Mammary epithelial cell (primary cell): Measurements from ENCODE around the gene CKAP2L.
A peak's percentile ranks its signal among the peaks of the same experiment; 100 is the strongest.

Experiments
- EZH2 ChIP-seq: IDR thresholded peaks from 2 replicates; pipeline ENCODE4 v1.6.1; 2012; ENCODE audit warnings: low read length, inconsistent platforms, borderline replicate concordance
- TF ChIP-seq, protein P1 (sequence below), 2 donors: IDR thresholded peaks in 1 of 2; conservative IDR thresholded peaks in 1 of 2; 2 replicates each; pipeline ENCODE4 v1.5.1; 2011 to 2012; ENCODE audit warnings: inconsistent platforms in 2 of 2, low read length in 2 of 2, mild to moderate bottlenecking in 2 of 2, control low read depth in 1 of 2, low read depth in 1 of 2; ENCODE audit not compliant: insufficient read depth in 1 of 2; ENCODE audit errors: extremely low read depth in 1 of 2

DNA sequence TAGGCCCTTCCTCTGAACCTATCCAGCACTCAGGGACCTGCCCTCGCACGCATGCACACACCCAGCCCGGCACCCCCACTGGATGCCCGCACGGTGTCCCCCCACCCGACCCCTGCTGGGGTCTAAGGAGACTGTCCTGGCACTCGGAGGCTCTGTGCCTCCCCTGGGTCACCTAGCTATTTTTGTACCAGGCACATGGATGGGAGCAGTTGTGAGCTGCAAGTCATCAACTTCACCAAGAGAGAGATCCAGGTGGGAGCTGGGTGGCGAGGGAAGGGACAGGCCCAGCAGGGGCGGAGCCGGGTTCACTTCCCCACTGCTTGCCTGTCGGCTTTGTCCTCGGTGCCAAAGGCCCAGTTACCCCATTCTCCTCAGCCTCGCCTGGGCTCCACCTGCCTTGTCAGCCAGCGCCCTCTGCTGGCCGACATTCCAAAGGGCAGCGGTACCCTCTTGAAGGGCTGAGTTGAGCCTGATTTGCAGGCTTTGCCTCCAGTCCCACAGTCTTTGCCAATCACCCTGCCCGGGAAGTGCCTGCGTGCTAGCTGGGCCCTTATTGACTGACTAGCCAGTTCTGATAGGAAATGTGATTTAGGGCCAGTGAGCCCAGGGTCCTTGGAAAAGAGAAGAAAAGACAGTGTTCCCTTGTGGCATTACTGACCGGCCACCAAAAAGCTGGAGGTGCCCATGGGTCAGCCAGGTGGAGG lies 37.8 kb downstream of the CKAP2L start:
- TF ChIP-seq, protein P1, sequence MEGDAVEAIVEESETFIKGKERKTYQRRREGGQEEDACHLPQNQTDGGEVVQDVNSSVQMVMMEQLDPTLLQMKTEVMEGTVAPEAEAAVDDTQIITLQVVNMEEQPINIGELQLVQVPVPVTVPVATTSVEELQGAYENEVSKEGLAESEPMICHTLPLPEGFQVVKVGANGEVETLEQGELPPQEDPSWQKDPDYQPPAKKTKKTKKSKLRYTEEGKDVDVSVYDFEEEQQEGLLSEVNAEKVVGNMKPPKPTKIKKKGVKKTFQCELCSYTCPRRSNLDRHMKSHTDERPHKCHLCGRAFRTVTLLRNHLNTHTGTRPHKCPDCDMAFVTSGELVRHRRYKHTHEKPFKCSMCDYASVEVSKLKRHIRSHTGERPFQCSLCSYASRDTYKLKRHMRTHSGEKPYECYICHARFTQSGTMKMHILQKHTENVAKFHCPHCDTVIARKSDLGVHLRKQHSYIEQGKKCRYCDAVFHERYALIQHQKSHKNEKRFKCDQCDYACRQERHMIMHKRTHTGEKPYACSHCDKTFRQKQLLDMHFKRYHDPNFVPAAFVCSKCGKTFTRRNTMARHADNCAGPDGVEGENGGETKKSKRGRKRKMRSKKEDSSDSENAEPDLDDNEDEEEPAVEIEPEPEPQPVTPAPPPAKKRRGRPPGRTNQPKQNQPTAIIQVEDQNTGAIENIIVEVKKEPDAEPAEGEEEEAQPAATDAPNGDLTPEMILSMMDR (conservative IDR thresholded peaks at IDR 0.05 in 1 of 2, IDR thresholded peaks at IDR 0.05 in 1 of 2; ENCODE audit: extremely low read depth in 1 of 2, insufficient read depth in 1 of 2, low read depth in 1 of 2, low read length in 2 of 2) = peak; percentile 94 to 99
- TF ChIP-seq EZH2 = no peak
